Lower leg skin (tissue), 3 donors: ENCODE measurements around the gene WNT2.

Source experiments
- POLR2A ChIP-seq, 2 donors: fragments of 450-650 bp; IDR thresholded peaks; one replicate each; pipeline ENCODE4 v1.6.1; 2016 to 2017; ENCODE audit warnings: antibody characterized with exemption in 2 of 2, mild to moderate bottlenecking in 1 of 2, moderate library complexity in 1 of 2
- TF ChIP-seq, protein P1 (sequence below), 3 donors: fragments of 450-650 bp; IDR thresholded peaks; one replicate each; pipeline ENCODE4 v1.5.1; 2016; ENCODE audit warnings: antibody characterized with exemption in 3 of 3, mild to moderate bottlenecking in 3 of 3, moderate library complexity in 2 of 3

DNA sequence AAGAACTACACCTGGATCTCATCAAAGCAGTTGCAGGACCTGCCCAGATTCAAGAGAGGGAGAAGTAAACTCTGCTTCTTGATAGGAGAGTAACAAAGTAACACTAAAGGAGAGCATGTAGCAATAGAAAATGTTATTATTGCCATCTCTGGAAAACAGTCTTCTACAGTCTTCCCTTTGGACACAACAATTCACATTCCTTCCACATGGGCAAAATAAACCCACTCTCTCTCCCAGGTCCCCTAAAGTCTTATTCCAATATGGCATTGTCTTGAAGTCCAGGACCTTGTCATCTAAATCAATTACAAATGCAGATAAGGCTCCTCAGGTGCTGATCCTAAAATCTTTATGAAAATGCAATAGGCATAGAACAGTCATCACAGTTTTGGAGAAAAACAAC lies 10.3 kb upstream of the WNT2 start:
- TF ChIP-seq, protein P1, sequence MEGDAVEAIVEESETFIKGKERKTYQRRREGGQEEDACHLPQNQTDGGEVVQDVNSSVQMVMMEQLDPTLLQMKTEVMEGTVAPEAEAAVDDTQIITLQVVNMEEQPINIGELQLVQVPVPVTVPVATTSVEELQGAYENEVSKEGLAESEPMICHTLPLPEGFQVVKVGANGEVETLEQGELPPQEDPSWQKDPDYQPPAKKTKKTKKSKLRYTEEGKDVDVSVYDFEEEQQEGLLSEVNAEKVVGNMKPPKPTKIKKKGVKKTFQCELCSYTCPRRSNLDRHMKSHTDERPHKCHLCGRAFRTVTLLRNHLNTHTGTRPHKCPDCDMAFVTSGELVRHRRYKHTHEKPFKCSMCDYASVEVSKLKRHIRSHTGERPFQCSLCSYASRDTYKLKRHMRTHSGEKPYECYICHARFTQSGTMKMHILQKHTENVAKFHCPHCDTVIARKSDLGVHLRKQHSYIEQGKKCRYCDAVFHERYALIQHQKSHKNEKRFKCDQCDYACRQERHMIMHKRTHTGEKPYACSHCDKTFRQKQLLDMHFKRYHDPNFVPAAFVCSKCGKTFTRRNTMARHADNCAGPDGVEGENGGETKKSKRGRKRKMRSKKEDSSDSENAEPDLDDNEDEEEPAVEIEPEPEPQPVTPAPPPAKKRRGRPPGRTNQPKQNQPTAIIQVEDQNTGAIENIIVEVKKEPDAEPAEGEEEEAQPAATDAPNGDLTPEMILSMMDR (IDR thresholded peaks at IDR 0.05), result no peak
- no peak for TF ChIP-seq POLR2A (IDR thresholded peaks at IDR 0.05)
